Kidney epithelial cell (primary cell): Measurements from ENCODE around the gene FBXL4. TPM values are rescaled to one million over a fixed set of nuclear protein-coding genes. Genes with fewer than 3 reads are reported as not detected.

Source experiments
- DNase-seq: peaks from one replicate; pipeline ENCODE4 v3.0.0-alpha.2; 2010; ENCODE audit warnings: low read depth
- H3K27me3 ChIP-seq: 2 replicates; pipeline ENCODE4 v1.6.0; 2011; ENCODE audit warnings: low read length; ENCODE audit not compliant: control insufficient read depth, insufficient read depth
- H3K36me3 ChIP-seq: 2 replicates; pipeline ENCODE4 v1.5.1; 2011; ENCODE audit warnings: low read length; ENCODE audit not compliant: control insufficient read depth, insufficient read depth
- H3K4me3 ChIP-seq: 2 replicates; pipeline ENCODE4 v1.5.1; 2011; ENCODE audit warnings: low read depth, mild to moderate bottlenecking, control low read depth, low read length
- CTCF ChIP-seq: IDR thresholded peaks from 2 replicates; pipeline ENCODE4 v1.5.1; 2011; ENCODE audit warnings: mild to moderate bottlenecking, moderate library complexity, low read length, control low read depth, inconsistent platforms; ENCODE audit not compliant: insufficient read depth, poor library complexity, severe bottlenecking
- total RNA-seq: library from RNA; depleted of rRNA; stranded (reverse); fragments of >200 nt; gene quantifications from 2 replicates; pipeline ENCODE4 v1.2.3, GENCODE V29; 2015

FBXL4 gene
- total RNA-seq, 1 donor from 2014 or later = 15.4 TPM

GRCh38 chr6:98828211-98828788 is 119.4 kb downstream of the FBXL4 start:
- Histone ChIP-seq H3K36me3 (no peaks in the 10 kb centered on the region), H3K4me3 (no peak overlapping the region), H3K27me3 (peaks cover 85% of the 10 kb centered on the region)
- TF ChIP-seq CTCF = no peak
- no peak for DNase-seq

- peaks cover 79% of the 10 kb centered on the region for H3K27me3 ChIP-seq
- no peaks in the 10 kb centered on the region for H3K36me3 ChIP-seq
- DNase-seq = no peak
- no peak overlapping the region for H3K4me3 ChIP-seq
- no peak for TF ChIP-seq CTCF
Observed at GRCh38 chr6:98827295-98828159, 120.2 kb downstream of the FBXL4 start.

GRCh38 chr6:98825600-98826230 is 122.0 kb downstream of the FBXL4 start:
- no peak for DNase-seq
- H3K36me3 ChIP-seq = no peaks in the 10 kb centered on the region
- H3K27me3 ChIP-seq = peaks cover 69% of the 10 kb centered on the region
- no peak for TF ChIP-seq CTCF
- no peak overlapping the region for H3K4me3 ChIP-seq

GRCh38 chr6:98824902-98825599 is 122.7 kb downstream of the FBXL4 start:
- peaks cover 62% of the 10 kb centered on the region for H3K27me3 ChIP-seq
- H3K36me3 ChIP-seq = no peaks in the 10 kb centered on the region
- H3K4me3 ChIP-seq = no peak overlapping the region
- DNase-seq = no peak
- TF ChIP-seq CTCF = no peak

- no peak for DNase-seq
- Histone ChIP-seq H3K36me3 (no peaks in the 10 kb centered on the region), H3K27me3 (peaks cover 60% of the 10 kb centered on the region), H3K4me3 (no peak overlapping the region)
- no peak for TF ChIP-seq CTCF
Observed at GRCh38 chr6:98824162-98824901, 123.4 kb downstream of the FBXL4 start.
